Caco-2 (cell line): Measurements from ENCODE around the gene CAVIN1. TPM values are rescaled to one million over a fixed set of nuclear protein-coding genes. Genes with fewer than 3 reads are reported as not detected.

Source experiments
- BruUV-seq: library from RNA; stranded (reverse); fragments of 400-500 nt; replicated peaks from 2 replicates; lab custom pipeline; 2021; lab: Mats Ljungman, UMichigan
- CTCF ChIA-PET: fragments of 300-600 bp; sonication (Branson Sonifier 250); formaldehyde crosslinking; loops from one replicate; lab custom pipeline; 2022; ENCODE audit warnings: antibody characterized with exemption; lab: Charles Lee
- POLR2A ChIA-PET: fragments of 300-600 bp; sonication (Branson Sonifier 250); formaldehyde crosslinking; loops from one replicate; lab custom pipeline; 2022; ENCODE audit warnings: antibody characterized with exemption; lab: Charles Lee
- DNase-seq, 2 experiments: peaks; one replicate each; pipeline versions ENCODE4 v3.0.0 to v3.0.0-alpha.2; 2020 to 2022
- H3K27me3 ChIP-seq: replicated peaks from 2 replicates; pipeline ENCODE4 v1.6.0; 2011; ENCODE audit warnings: low read length; ENCODE audit not compliant: control insufficient read depth, insufficient read depth
- H3K36me3 ChIP-seq: 2 replicates; pipeline ENCODE4 v1.5.1; 2011; ENCODE audit warnings: low read length; ENCODE audit not compliant: control insufficient read depth, insufficient read depth
- H3K4me1 ChIP-seq: fragments of 250-450 bp; sonication (Bioruptor Pico); 2 replicates; pipeline ENCODE4 v1.5.1; 2020; ENCODE audit warnings: mild to moderate bottlenecking
- H3K4me3 ChIP-seq: 2 replicates; pipeline ENCODE4 v1.5.1; 2011; ENCODE audit warnings: low read depth, mild to moderate bottlenecking, control low read depth, low read length
- H3K9me3 ChIP-seq: fragments of 250-450 bp; sonication (Bioruptor Pico); 2 replicates; pipeline ENCODE4 v1.5.1; 2020; ENCODE audit warnings: mild to moderate bottlenecking, moderate library complexity
- H3K27ac Mint-ChIP-seq: one replicate; pipeline ENCODE4 v1.8.0; 2022; ENCODE audit warnings: mixed read lengths; ENCODE audit not compliant: unreplicated experiment
- H3K27me3 Mint-ChIP-seq: one replicate; pipeline ENCODE4 v1.8.0; 2022; ENCODE audit warnings: mixed read lengths; ENCODE audit not compliant: insufficient read depth, unreplicated experiment
- H3K36me3 Mint-ChIP-seq: one replicate; pipeline ENCODE4 v1.8.0; 2022; ENCODE audit warnings: mild to moderate bottlenecking, mixed read lengths; ENCODE audit not compliant: insufficient read depth, unreplicated experiment
- H3K4me1 Mint-ChIP-seq: one replicate; pipeline ENCODE4 v1.8.0; 2022; ENCODE audit warnings: low read depth, mixed read lengths; ENCODE audit not compliant: unreplicated experiment
- H3K4me3 Mint-ChIP-seq: one replicate; pipeline ENCODE4 v1.8.0; 2022; ENCODE audit warnings: mild to moderate bottlenecking, moderate library complexity, mixed read lengths; ENCODE audit not compliant: unreplicated experiment
- H3K9me3 Mint-ChIP-seq: one replicate; pipeline ENCODE4 v1.8.0; 2022; ENCODE audit warnings: mixed read lengths; ENCODE audit not compliant: unreplicated experiment
- CTCF ChIP-seq, 2 experiments: fragments of 200-600 bp in 1 of 2; IDR thresholded peaks; 1 replicate in 1 of 2; 2 replicates in 1 of 2; pipeline versions ENCODE4 v1.5.1 to v1.8.0; 2011 to 2022; ENCODE audit warnings: antibody characterized with exemption in 1 of 2, control low read depth in 1 of 2, inconsistent platforms in 1 of 2, low read depth in 1 of 2, low read length in 1 of 2, mild to moderate bottlenecking in 1 of 2, moderate library complexity in 1 of 2; ENCODE audit not compliant: insufficient read depth in 1 of 2, severe bottlenecking in 1 of 2, unreplicated experiment in 1 of 2
- intact Hi-C: fragments of 100-400 bp; cut with micrococcal nuclease; formaldehyde crosslinking; loops from one replicate; pipeline ENCODE4 v1.10.0; 2022; ENCODE audit not compliant: unreplicated experiment
- total RNA-seq: library from RNA; stranded (reverse); gene quantifications from 2 replicates; pipeline ENCODE4 v1.2.3, GENCODE V29; 2022

Gene CAVIN1
- total RNA-seq, 1 experiment from 2014 or later, result 173 TPM

GRCh38 chr17:42405963-42406495, 17.0 kb downstream of the CAVIN1 start:
- peaks cover 69% of the 10 kb centered on the region for H3K36me3 Mint-ChIP-seq
- H3K4me1 Mint-ChIP-seq, result peaks cover 41% of the 10 kb centered on the region
- DNase-seq, result peak; percentile 79 to 88
- H3K4me1 ChIP-seq, result peaks cover 19% of the 10 kb centered on the region
- no peaks in the 10 kb centered on the region for H3K27me3 Mint-ChIP-seq
- H3K27ac Mint-ChIP-seq, result no peak overlapping the region
- peak; percentile 86 to 93 for TF ChIP-seq CTCF (IDR thresholded peaks at IDR 0.05; ENCODE audit: insufficient read depth in 1 of 2, low read depth in 1 of 2, low read length in 1 of 2, severe bottlenecking in 1 of 2, unreplicated experiment in 1 of 2)
- ChIA-PET POLR2A (interaction anchor here (0.6 to 1.3 kb wide), 3 partner anchors 17 to 475 kb away, joined by 3 to 5 read pairs (median 4); partner anchors contain the start of genes CAVIN1, ODAD4 and STAT3), CTCF (interaction anchor here (0.7 to 2.2 kb wide), 13 partner anchors 17 to 335 kb away, joined by 3 to 19 read pairs (median 5); partner anchors contain the start of gene STAT3)
- no peaks in the 10 kb centered on the region for H3K9me3 Mint-ChIP-seq
- no peaks in the 10 kb centered on the region for H3K27me3 ChIP-seq
- BruUV-seq, result no TSS peak
- intact Hi-C loops, result loop anchor here (1.0 to 2.0 kb wide), 2 partner anchors 83 to 285 kb away; partner anchors contain the start of gene KAT2A
- no peak overlapping the region for H3K4me3 Mint-ChIP-seq
- H3K36me3 ChIP-seq, result no peaks in the 10 kb centered on the region
- no peaks in the 10 kb centered on the region for H3K9me3 ChIP-seq
- no peak overlapping the region for H3K4me3 ChIP-seq

- ChIA-PET POLR2A (no interaction called here), CTCF (interaction anchor here (0.6 kb wide), 1 partner anchor 17 kb away, joined by 4 read pairs; no protein-coding TSS in a partner anchor)
- peaks cover 44% of the 10 kb centered on the region for H3K4me1 Mint-ChIP-seq
- H3K4me3 ChIP-seq, result no peak overlapping the region
- H3K27ac Mint-ChIP-seq, result no peak overlapping the region
- BruUV-seq, result no TSS peak
- H3K27me3 ChIP-seq, result no peaks in the 10 kb centered on the region
- H3K9me3 ChIP-seq, result no peaks in the 10 kb centered on the region
- peaks cover 61% of the 10 kb centered on the region for H3K36me3 Mint-ChIP-seq
- intact Hi-C loops, result no loop called here
- no peaks in the 10 kb centered on the region for H3K36me3 ChIP-seq
- H3K4me3 Mint-ChIP-seq, result no peak overlapping the region
- no peak for DNase-seq
- no peak for TF ChIP-seq CTCF (IDR thresholded peaks at IDR 0.05; ENCODE audit: insufficient read depth in 1 of 2, low read depth in 1 of 2, low read length in 1 of 2, severe bottlenecking in 1 of 2, unreplicated experiment in 1 of 2)
- H3K4me1 ChIP-seq, result peaks cover 27% of the 10 kb centered on the region
- no peaks in the 10 kb centered on the region for H3K27me3 Mint-ChIP-seq
- no peaks in the 10 kb centered on the region for H3K9me3 Mint-ChIP-seq
Observed at GRCh38 chr17:42405076-42405475, 18.0 kb downstream of the CAVIN1 start.

GRCh38 chr17:42404326-42405055, 18.6 kb downstream of the CAVIN1 start:
- ChIA-PET CTCF (interaction anchor here (0.6 kb wide), 1 partner anchor 18 kb away, joined by 4 read pairs; no protein-coding TSS in a partner anchor), POLR2A (no interaction called here)
- TF ChIP-seq CTCF (IDR thresholded peaks at IDR 0.05; ENCODE audit: insufficient read depth in 1 of 2, low read depth in 1 of 2, low read length in 1 of 2, severe bottlenecking in 1 of 2, unreplicated experiment in 1 of 2), result no peak
- intact Hi-C loops, result no loop called here
- H3K4me3 ChIP-seq, result no peak overlapping the region
- H3K36me3 ChIP-seq, result no peaks in the 10 kb centered on the region
- H3K4me1 Mint-ChIP-seq, result peaks cover 41% of the 10 kb centered on the region
- no peaks in the 10 kb centered on the region for H3K27me3 ChIP-seq
- H3K27ac Mint-ChIP-seq, result no peak overlapping the region
- H3K9me3 Mint-ChIP-seq, result no peaks in the 10 kb centered on the region
- H3K4me3 Mint-ChIP-seq, result no peak overlapping the region
- peaks cover 55% of the 10 kb centered on the region for H3K36me3 Mint-ChIP-seq
- no peaks in the 10 kb centered on the region for H3K27me3 Mint-ChIP-seq
- BruUV-seq, result no TSS peak
- peaks cover 31% of the 10 kb centered on the region for H3K4me1 ChIP-seq
- DNase-seq, result no peak
- H3K9me3 ChIP-seq, result no peaks in the 10 kb centered on the region
